HepG2 (cell line): ENCODE measurements around the gene RRP12. TPM values are rescaled to one million over a fixed set of nuclear protein-coding genes. Genes with fewer than 3 reads are reported as not detected.
A peak's percentile ranks its signal among the peaks of the same experiment; 100 is the strongest.

Experiments used
- EZH2 ChIP-seq: conservative IDR thresholded peaks from 2 replicates; pipeline ENCODE4 v1.6.1; 2012; ENCODE audit warnings: mild to moderate bottlenecking, low read depth, low read length, moderate library complexity
- GMEB2 ChIP-seq: IDR thresholded peaks from 2 replicates; pipeline ENCODE4 v1.6.1; 2016; ENCODE audit warnings: missing biosample characterization, missing genetic modification reagents, low read depth
- HOXD1 ChIP-seq: sonication (generic); formaldehyde crosslinking; IDR thresholded peaks from 2 replicates; pipeline ENCODE4 v1.5.0; 2020; ENCODE audit warnings: missing genetic modification reagents
- IRF9 ChIP-seq: sonication (generic); formaldehyde crosslinking; IDR thresholded peaks from 2 replicates; pipeline ENCODE4 v1.8.0; 2022; ENCODE audit warnings: missing genetic modification reagents, mild to moderate bottlenecking, borderline replicate concordance
- JUNB ChIP-seq: sonication (generic); formaldehyde crosslinking; IDR thresholded peaks from 2 replicates; pipeline ENCODE4 v1.8.0; 2022; ENCODE audit warnings: missing genetic modification reagents, mild to moderate bottlenecking, borderline replicate concordance
- NFAT5 ChIP-seq: sonication (generic); formaldehyde crosslinking; IDR thresholded peaks from 2 replicates; pipeline ENCODE4 v1.4.0; 2020; ENCODE audit warnings: missing genetic modification reagents
- PAF1 ChIP-seq: IDR thresholded peaks from 2 replicates; pipeline ENCODE4 v1.6.1; 2016; ENCODE audit warnings: missing genetic modification reagents, missing compliant biosample characterization
- RFX1 ChIP-seq: fragments of 450-650 bp; IDR thresholded peaks from 2 replicates; pipeline ENCODE4 v1.6.1; 2017
- SKI ChIP-seq: fragments of 450-650 bp; IDR thresholded peaks from one replicate; pipeline ENCODE4 v1.6.1; 2018; ENCODE audit warnings: mild to moderate bottlenecking; ENCODE audit not compliant: partially characterized antibody
- TCF7L2 ChIP-seq: IDR thresholded peaks from 2 replicates; pipeline ENCODE4 v1.6.1; 2011; ENCODE audit warnings: mild to moderate bottlenecking, low read depth, low read length, moderate library complexity
- ZBTB46 ChIP-seq: sonication (generic); formaldehyde crosslinking; IDR thresholded peaks from 2 replicates; pipeline ENCODE4 v1.4.0; 2020; ENCODE audit warnings: mild to moderate bottlenecking, missing genetic modification reagents, borderline replicate concordance
- ZNF335 ChIP-seq: sonication (generic); formaldehyde crosslinking; IDR thresholded peaks from 2 replicates; pipeline ENCODE4 v1.4.0; 2020; ENCODE audit warnings: missing genetic modification reagents
- ZNF414 ChIP-seq: sonication (generic); formaldehyde crosslinking; IDR thresholded peaks from 2 replicates; pipeline ENCODE4 v1.5.0; 2020; ENCODE audit warnings: missing genetic modification reagents
- ZNF576 ChIP-seq: sonication (generic); formaldehyde crosslinking; IDR thresholded peaks from 2 replicates; pipeline ENCODE4 v1.4.0; 2020; ENCODE audit warnings: mild to moderate bottlenecking, missing genetic modification reagents
- ZNF652 ChIP-seq: IDR thresholded peaks from 2 replicates; pipeline ENCODE4 v1.6.1; 2016; ENCODE audit warnings: low read depth, borderline replicate concordance
- ZNF660 ChIP-seq: sonication (generic); formaldehyde crosslinking; IDR thresholded peaks from 2 replicates; pipeline ENCODE4 v1.5.1; 2020; ENCODE audit warnings: mild to moderate bottlenecking, low read depth, missing genetic modification reagents, borderline replicate concordance
- polyA plus RNA-seq, 8 experiments: library from polyadenylated mRNA; depleted of rRNA in 3 of 8; stranded (reverse) in 7 of 8; unstranded in 1 of 8; fragments of >200 nt; fragmentation: Illumina TruSeq in 4 of 8; extraction: Trizol in 4 of 8; gene quantifications; 2 replicates each; pipeline versions ENCODE4 v1.2.1 to v1.2.3, GENCODE V29; 2011 to 2016; ENCODE audit warnings: low read depth in 4 of 8, missing spikeins in 1 of 8, mixed read lengths in 1 of 8; ENCODE audit not compliant: insufficient read depth in 1 of 8
- total RNA-seq, 5 experiments: library from RNA; depleted of rRNA; stranded (reverse); fragments of >200 nt; fragmentation: Illumina TruSeq; extraction: Trizol; gene quantifications; 2 replicates each; pipeline ENCODE4 v1.2.3, GENCODE V29; 2016; ENCODE audit warnings: low read depth in 1 of 5

The RRP12 gene
- total and polyA plus RNA-seq, 2 of the 13 experiments (the other 11 are each of a cell fraction or from before 2014, with no cell fraction given): 13.2 to 39.4 TPM

- TF ChIP-seq NFAT5 (CRISPR knock-in tag): no peak
- no peak for TF ChIP-seq TCF7L2
- TF ChIP-seq ZNF576: no peak
- no peak for TF ChIP-seq ZNF335 (CRISPR knock-in tag)
- no peak for TF ChIP-seq GMEB2 (CRISPR knock-in tag)
- no peak for TF ChIP-seq PAF1
- no peak for TF ChIP-seq ZBTB46 (CRISPR knock-in tag)
- TF ChIP-seq ZNF414 (CRISPR knock-in tag): 0 out of 2 replicates have a peak, but pooled peaks have one; percentile 16
- TF ChIP-seq HOXD1: no peak
- no peak for TF ChIP-seq ZNF660 (CRISPR knock-in tag)
- no peak for TF ChIP-seq SKI
- no peak for TF ChIP-seq RFX1
- TF ChIP-seq EZH2: no peak
- peak; percentile 75 for TF ChIP-seq JUNB (CRISPR knock-in tag)
- no peak for TF ChIP-seq IRF9 (CRISPR knock-in tag)
- peak; percentile 54; the same call in 1 of the 2 replicates for TF ChIP-seq ZNF652 (CRISPR knock-in tag)
Measured at GRCh38 chr10:97328646-97329453, 72.3 kb downstream of the RRP12 start (continued).
